Cardiac fibroblast (primary cell): ENCODE results near the gene DOP1A.

Experiments used
- DNase-seq, 2 donors: peaks; one replicate each; pipeline versions ENCODE4 v3.0.0 to v3.0.0-alpha.2; 2010; ENCODE audit warnings: low read depth in 2 of 2
- H3K4me3 ChIP-seq, 2 donors: replicated peaks in 1 of 2; 1 replicate in 1 of 2; 2 replicates in 1 of 2; pipeline ENCODE4 v1.5.1; 2011; ENCODE audit warnings: low read depth in 2 of 2, low read length in 2 of 2, mild to moderate bottlenecking in 2 of 2, moderate library complexity in 1 of 2
- TF ChIP-seq, protein P1 (sequence below): IDR thresholded peaks from one replicate; pipeline ENCODE4 v1.5.1; 2011; ENCODE audit warnings: low read depth, mild to moderate bottlenecking, low read length, inconsistent platforms

Gene DOP1A

DNA sequence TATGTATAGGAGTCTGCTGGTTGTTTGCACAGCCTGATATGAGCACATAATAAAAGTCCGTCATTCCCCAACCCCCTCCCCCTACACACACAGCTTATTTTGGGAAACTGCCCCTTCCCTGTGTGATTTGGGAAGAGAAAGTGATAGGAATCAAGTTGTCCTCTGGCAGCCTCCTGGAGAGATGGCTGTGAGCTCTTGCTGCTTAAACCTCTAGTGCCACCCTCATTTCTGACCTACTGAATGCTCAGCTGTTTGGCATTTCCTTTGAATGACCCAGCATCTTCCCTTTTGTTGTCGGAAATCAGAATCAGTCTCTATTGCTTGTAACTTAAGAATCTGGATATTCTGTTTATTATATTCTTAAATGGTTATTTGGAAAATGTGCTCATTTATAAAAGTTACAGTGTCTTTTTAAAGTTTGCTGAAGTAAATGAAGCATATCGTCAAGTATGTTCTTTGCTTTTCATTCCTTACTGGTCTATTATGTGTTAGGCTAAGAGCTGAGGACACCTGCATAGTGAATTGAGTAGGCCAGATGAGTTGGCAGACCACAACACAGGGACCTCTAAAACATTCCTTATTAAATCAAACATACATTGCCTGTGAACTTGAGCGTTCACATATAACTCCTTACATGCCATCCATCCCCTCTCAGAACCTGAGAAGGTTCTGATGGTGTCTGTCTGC is 131.2 kb downstream of the DOP1A start:
- DNase-seq, result peak in 1 of 2 donors; percentile 76
- no peak overlapping the region for H3K4me3 ChIP-seq
- TF ChIP-seq, protein P1, sequence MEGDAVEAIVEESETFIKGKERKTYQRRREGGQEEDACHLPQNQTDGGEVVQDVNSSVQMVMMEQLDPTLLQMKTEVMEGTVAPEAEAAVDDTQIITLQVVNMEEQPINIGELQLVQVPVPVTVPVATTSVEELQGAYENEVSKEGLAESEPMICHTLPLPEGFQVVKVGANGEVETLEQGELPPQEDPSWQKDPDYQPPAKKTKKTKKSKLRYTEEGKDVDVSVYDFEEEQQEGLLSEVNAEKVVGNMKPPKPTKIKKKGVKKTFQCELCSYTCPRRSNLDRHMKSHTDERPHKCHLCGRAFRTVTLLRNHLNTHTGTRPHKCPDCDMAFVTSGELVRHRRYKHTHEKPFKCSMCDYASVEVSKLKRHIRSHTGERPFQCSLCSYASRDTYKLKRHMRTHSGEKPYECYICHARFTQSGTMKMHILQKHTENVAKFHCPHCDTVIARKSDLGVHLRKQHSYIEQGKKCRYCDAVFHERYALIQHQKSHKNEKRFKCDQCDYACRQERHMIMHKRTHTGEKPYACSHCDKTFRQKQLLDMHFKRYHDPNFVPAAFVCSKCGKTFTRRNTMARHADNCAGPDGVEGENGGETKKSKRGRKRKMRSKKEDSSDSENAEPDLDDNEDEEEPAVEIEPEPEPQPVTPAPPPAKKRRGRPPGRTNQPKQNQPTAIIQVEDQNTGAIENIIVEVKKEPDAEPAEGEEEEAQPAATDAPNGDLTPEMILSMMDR, result no peak

DNA sequence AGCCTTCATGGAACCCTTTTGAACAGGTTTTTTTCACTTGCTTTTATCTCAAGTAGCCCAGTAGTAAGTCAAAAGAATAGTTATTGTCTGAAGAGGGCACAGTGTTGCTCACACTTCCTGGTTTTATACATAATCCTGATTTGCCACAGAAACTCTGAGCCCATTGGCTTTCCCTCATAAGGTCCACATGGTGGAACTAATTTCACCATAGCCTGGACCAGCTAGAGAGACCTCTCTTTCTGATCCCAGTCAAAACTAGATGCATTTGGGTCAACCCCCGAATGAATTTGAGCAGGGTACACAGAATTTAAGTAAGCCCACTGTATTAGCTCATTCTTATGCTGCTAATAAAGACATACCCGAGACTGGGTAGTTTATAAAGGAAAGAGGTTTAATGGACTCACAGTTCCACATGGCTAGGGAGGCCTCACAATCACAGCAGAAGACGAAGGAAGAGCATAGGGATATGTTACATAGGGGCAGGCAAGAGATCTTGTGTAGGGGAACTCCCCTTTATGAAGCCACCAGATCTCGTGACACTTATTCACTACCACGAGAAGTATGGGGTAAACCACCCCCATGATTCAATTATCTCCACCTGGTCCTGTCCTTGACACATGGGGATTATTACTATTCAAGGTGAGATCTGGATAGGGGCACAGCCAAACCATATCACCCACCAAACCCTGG is 131.8 kb downstream of the DOP1A start:
- DNase-seq, result peak in 1 of 2 donors; percentile 43
- TF ChIP-seq, protein P1, result no peak
- H3K4me3 ChIP-seq, result no peak overlapping the region

DNA sequence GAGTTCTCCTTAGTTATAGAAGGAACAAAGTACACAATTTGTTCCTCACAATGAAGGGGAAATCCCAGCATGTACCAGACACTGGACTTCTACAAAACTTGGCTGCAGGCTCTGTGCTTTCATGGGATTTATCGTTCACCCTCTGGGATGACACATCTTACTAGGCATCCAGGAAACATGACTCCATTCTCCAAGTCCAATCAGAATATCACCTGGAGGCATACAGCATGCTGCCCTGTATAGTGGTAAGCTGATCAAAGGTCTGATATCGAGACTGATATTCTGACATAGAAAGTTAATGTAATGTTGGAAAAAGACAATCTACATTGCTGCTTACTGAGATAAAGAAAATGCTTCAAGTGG is 132.4 kb downstream of the DOP1A start:
- DNase-seq, result peak; percentile 56 to 92
- TF ChIP-seq, protein P1, result no peak
- no peak overlapping the region for H3K4me3 ChIP-seq

DNA sequence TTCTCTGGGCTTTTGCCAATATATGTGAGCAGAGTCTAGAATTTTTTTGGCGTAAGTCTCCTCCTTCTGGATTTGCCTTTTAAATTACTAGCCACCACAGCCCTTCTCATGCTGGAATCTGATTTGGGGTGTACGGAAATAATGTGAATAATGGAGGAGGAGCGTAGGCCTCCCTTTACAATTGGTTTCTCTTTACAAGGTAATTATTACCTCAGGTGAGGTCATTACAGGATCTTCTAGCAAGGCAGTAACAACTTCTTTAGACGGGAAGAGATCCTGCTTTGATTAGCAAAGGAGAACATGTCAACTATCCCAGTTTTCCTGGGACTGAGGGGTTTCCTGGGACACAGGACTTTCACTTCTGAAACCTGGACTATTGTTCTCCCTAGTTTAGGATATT is 134.6 kb downstream of the DOP1A start:
- no peak overlapping the region for H3K4me3 ChIP-seq
- DNase-seq, result no peak
- TF ChIP-seq, protein P1, result no peak

DNA sequence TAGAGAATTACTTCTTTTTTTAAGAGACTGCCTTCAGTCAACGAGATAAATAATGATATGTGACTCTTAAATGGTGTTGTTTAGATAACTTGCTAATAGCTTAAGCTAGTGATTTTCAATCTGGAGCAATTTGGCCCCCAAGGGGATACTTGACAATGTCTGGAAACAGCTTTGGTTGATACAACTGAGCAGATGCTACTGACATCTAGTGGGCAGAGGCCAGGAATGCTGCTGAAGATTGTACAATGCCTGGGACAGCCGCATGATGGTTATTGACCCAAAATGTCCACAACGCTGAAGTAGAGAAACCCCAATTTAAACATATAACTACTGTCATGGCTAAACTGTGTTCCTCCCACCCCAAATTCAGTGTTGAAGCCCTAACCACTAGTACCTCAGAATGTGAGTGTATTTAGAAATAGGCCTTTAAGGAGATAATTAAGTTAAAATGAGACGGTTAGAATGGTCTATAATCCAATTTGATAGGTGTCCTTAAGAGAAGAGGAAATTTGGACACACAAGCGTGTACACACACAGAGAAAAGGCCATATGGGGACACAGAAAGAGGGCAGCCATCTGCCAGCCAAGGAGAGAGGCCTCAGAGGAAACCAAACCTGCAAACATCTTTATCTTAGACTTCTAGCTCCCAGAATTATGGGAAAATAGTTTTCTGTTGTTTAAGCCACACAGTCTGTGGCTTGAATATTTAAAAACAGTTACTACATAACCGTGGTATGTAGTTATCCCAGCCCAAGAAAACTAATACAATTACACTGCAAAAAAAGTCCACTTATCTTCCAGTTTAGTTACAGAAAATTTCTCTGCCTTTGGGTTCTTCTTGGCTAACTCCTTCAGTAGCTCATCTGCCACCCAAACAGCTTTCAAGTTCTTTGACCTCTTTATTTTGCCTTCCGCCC is 147.9 kb downstream of the DOP1A start:
- DNase-seq, result peak; percentile 88 to 89
- TF ChIP-seq, protein P1, result peak; percentile 88

DNA sequence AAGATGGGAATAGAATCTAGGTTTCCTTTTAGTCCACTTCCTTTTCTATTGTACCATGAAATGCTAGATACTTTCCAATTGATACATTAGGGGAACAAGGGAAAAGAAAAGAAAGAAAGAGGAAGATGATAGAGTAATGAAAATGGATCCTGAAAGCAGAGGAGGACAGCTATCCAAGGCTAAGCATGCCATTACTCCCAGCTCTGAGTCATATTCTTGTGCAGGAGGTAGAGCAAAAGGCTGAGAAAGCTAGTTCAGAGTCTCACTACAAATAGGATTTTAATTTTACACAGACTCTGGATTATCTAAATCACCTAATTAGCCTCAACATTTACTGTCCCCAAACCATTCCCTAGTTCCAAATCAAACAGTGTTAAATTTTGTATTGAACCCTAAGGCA is 149.3 kb downstream of the DOP1A start:
- DNase-seq, result no peak
- no peak overlapping the region for H3K4me3 ChIP-seq
- TF ChIP-seq, protein P1, result no peak

More for the DNA sequence above, 147.9 kb downstream of the DOP1A start:
- H3K4me3 ChIP-seq, result no peak overlapping the region
